Left renal pelvis (tissue), 4 donors: ENCODE results near the gene DPPA4. TPM values are rescaled to one million over a fixed set of nuclear protein-coding genes. Genes with fewer than 3 reads are reported as not detected.
"Not testable (repeated sequence)": the region's sequence is repeated elsewhere in the genome, so short reads cannot be mapped to it uniquely, and the experiment has no call there.

ENCODE experiments used
- DNase-seq, 4 donors: peaks; one replicate each; pipeline ENCODE4 v3.0.0-alpha.2; 2013; ENCODE audit warnings: low read depth in 4 of 4, low spot score in 3 of 4
- polyA plus RNA-seq, 4 donors: library from polyadenylated mRNA; unstranded; fragments of 120-200 nt; gene quantifications; one replicate each; pipeline ENCODE4 v1.2.1, GENCODE V29; 2013; ENCODE audit not compliant: insufficient read length in 4 of 4

DPPA4 gene, protein sequence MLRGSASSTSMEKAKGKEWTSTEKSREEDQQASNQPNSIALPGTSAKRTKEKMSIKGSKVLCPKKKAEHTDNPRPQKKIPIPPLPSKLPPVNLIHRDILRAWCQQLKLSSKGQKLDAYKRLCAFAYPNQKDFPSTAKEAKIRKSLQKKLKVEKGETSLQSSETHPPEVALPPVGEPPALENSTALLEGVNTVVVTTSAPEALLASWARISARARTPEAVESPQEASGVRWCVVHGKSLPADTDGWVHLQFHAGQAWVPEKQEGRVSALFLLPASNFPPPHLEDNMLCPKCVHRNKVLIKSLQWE
- 10 to 100 TPM in 1 of 4 donors, 1 to 10 TPM in 3; 3.6 to 12.3 (median 5.3) TPM for polyA plus RNA-seq

DNA sequence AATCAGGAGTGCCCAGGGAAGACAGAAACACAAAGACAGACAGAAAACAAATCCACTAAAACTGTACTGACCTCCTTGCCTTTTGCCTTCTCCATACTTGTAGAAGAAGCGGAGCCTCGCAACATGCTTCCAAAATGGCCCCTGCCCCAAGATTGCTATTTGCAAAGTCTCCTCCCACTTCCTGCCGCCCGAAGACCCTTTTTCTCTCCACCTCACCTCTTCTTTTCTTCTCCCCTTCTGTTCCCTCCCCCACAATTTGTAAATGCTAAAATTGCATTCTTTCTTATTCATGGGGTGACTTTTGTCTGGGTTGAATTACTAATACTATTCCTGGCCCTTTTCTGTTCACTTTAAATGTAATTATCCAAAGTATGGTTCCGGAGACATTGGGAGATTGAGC, at the start of gene DPPA4:
TSS of gene DPPA4 (minus strand) at position 154 of the 400 bp plus-strand sequence. CDS start at position 125, 29 bp downstream.
- DNase-seq: no peak

DNA sequence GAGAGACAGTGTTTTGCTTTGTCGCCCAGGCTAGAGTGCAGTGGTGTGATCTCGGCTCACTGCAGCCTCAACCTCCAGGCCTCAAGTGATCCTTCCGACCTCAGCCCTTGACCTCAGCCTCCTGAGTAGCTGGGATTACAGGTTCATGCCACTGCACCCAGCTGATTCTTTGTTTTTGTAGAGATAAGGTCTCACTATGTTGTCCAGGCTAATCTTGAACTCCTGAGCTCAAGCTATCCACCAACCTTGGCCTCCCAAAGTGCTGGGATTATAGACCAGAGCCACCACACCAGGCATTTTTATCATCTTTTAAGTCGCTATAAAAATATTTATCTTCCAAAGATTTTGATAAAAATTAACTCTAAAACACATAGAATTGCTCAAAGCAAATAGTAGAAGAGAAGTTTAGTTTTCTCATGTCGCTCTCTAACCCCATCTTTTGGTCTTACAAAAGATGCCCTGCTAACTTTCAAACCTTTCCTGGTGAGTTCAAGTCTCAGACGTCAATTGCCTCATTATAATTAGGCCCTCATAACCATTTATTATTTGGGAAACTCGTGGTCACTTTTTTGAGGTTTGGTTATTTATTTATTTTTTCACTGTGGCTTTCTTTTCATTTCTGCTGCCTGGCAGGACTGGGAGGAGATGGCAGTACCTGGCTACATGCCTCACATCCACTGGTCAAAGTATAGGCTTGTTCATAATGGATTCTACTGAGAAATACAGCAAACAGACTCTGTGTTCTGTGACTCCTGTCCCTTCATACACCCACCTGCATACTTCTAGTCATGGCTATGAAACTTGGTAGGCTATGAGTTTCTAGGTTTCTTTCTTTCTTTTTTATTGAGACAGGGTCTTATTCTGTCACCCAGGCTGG, 48.3 kb upstream of the DPPA4 start:
- DNase-seq: no peak

DNA sequence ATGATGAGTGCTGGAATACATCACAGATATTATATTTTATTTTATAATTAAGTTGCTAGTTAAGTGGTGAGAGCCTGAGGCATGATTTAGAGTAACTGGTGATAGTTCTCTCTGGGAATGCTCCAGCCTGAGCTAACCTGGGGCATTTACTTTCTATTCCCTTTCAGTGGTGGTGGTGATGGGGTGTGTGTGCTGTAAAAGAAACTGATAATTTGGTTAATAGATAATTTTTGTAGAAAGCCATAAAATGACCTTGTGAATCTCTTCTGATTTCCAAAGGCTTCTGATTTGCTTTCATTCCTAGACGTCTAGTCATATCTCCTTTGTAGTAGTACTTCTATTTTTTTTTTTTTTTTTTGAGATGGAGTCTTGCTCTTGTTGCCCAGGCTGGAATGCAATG, 46.8 kb upstream of the DPPA4 start:
- no peak for DNase-seq

DNA sequence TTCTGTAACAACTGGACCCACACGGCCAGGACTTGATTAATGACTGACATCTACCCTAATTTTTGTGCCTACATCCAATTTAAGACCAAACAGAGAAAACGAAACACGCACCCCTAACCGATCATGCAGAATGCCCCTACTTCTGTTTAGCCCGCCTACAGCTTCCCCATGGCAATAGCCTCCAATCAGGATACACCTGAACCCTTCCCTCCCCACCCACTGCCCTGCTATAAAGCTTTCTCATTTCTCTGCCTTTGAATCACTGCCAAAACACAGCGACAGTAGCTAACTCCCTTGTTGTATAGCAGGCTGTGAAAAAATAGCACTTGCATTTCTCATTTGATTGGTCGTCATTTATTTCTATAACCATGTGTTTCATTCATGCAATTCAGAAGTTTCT, 45.2 kb upstream of the DPPA4 start:
- DNase-seq: peak in 1 of 4 donors; percentile 15

DNA sequence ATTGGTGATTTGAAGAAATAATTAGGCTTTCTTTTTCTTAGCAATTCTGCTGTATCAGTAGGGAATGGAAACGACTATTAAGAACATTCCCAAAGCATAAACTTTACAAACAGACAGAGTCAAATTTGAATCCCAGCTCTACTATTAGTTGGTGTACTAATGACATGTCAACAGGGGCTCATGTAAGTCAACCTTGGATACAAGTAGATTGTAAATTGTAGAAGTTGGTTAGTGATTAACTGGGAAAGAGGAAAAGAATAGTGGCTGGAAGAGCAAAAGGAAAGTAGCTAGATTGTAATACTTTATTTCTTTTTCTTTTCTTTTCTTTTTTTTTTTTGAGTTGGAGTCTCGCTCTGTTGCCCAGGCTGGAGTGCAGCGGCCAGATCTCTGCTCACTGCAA, 38.6 kb upstream of the DPPA4 start:
- DNase-seq: no peak

DNA sequence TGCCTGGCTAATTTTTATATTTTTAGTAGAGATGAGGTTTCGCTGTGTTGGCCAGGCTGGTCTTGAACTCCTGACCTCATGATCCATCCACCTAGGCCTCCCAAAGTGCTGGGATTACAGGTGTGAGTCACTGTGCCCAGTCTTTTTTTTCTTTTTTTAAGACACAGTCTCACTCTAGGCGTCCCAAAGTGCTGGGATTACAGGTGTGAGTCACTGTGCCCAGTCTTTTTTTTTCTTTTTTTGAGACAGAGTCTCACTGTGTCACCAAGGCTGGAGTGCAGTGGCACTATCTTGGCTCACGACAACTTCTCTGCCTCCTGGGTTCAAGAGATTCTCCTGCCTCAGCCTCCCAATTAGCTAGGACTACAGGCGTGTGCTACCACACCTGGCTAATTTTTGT, 37.1 kb upstream of the DPPA4 start:
- not testable (repeated sequence) for DNase-seq

DNA sequence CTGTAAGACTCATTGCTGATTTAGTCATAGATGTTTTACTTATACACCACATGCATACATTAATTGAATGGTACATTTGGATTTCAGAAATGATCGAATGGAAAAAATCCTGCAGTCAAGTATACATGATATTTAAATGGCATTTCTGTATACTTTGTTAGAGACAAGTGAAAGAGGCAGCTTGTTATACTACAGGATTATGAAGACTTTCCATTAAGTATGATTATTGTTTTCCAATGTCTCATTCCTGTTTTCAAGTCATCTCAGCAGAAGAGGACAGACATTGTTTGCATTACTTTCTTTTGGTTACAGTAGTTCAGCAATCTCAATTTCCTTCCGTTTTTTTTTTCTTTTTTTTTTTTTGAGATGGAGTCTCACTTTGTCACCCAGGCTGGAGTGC, 36.6 kb upstream of the DPPA4 start:
- DNase-seq: no peak

DNA sequence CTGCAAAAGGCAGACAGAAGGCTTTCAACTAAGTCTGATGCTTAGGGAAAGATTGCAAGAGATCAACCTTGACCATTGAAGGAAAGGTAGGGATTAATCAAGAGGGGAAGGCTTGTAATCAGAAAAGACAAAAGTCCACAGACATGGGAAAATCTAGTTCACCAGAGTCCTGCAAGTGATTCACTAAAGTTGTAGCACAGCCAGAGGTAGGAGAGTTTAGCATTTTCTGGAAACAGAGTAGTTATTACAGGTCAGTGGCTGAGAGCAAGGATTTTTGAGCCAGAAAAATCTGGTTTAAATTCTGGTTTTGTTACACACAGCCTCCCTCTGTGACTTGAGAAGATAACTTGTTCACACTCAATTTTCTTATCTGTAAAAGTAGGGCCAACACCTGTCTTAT, 35.3 kb upstream of the DPPA4 start:
- no peak for DNase-seq

DNA sequence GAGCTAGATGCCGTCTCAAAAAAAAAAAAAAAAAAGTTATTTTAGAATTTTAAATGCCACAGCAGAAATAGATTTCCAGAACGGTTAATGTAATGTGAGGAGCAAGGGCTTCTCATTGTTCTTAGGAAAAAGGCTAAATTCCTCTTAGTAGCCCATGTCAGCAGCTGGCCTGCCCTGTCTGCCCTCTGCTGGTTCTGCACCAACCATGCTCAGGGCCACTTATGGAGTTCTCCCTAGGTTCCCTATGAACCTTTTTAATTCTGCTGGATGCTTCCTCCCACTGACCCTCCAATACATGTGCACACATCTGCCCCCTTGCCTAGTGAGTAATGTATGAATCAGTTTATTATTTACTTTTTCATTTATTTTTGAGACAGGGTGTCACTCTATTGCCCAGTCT, 32.2 kb upstream of the DPPA4 start:
- DNase-seq: no peak

DNA sequence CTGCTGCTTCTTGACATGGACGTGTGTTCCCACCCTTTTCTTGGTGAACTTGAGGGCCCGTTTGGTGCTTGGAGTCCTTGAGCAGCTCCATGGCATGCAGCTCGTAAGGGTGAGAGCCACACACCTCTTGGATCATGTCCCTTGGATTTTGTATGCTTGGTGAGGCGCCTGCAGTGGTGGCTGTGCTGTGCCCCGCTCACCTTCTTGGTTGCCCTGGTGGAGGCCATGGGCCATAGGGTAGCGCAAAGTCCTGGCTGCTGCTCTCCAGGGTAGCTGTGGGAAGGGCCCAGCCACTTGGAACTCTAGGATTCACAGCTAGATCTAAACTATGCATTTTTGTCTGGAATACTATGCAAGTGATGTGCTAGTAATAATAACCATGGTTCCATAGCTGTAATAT, 26.7 kb upstream of the DPPA4 start:
- no peak for DNase-seq

DNA sequence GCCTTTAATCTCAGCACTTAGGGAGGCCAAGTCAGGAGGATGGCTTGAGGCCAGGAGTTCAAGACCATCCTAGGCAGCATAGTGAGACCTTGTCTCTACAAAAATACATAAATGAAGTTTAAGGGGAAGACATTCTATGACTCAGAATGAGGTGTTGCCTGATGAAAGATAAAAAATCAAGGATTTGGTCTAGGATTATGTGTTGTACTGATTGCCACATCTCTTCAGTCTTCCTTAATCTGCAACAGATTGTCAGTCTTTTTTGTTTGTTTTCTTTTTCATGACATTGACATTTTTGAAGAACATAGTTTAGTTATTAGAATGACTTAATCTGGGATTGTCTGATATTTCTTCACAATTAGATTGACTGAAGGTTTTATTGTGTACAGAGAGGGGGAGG, 26.3 kb upstream of the DPPA4 start:
- no peak for DNase-seq

DNA sequence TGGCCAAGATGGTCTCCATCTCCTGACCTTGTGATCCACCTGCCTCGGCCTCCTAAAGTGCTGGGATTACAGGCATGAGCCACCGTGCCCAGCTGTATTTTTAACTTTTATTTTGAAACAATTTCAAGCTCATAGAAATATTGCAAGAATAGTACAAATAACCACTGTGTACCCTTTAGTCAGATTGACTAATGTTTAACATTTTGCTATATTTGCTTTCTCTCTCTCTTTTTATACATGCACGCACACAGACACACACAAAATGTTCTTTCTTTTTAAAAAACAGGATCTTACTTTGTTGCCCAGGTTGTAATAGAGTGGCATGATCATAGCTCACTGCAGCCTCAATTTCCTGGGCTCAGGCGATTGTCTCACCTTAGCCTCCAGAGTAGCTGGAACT, 25.5 kb upstream of the DPPA4 start:
- DNase-seq: no peak

DNA sequence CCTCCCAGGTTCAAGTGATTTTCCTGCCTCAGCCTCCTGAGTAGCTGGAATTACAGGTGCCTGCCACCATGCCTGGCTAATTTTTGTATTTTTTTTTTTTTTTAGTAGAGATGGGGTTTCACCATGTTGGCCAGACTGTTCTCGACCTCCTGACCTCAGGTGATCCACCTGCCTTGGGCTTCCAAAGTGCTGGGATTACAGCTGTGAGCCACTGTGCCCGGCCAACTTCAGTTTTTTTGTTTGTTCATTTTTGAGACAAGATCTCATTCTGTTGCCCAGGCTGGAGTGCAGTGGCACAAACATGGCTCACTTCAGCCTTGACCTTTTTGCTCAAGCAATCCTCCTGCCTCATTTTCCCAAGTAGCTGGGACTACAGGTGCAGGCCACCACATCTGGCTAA, 21.5 kb upstream of the DPPA4 start:
- not testable (repeated sequence) for DNase-seq

DNA sequence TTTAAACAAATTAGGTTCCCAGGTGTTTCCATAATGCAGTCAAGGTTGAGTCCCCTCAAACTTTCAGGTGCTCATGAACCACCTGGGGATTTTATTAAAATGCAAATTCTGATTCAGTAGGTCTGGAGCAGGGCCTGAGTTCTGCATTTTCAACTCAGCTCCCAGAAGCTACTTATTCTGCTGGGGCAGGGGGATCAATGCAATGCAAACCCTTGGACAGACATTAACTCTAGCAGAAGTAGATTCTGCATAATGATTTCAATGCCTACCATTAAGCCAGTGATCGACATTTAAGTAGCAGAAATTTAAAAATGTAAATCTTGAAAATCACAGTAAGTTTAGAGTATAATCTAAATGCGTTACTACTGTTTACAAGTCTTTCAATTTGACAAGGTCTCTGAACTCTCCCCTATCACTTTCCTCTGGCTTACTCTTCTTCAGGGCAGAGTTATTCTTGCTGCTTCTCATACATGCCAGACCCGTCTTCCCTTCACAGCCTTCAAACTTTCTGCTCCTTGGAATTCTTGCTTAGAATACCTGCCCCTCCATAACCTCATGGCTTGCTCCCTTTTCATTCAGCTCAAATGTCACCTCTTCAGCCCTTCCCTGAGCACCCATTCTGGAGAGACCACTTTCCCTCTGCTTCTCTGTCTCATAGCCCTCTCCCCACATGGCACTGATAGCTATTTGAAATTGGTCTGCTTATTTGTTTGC, 19.3 kb upstream of the DPPA4 start:
- no peak for DNase-seq

DNA sequence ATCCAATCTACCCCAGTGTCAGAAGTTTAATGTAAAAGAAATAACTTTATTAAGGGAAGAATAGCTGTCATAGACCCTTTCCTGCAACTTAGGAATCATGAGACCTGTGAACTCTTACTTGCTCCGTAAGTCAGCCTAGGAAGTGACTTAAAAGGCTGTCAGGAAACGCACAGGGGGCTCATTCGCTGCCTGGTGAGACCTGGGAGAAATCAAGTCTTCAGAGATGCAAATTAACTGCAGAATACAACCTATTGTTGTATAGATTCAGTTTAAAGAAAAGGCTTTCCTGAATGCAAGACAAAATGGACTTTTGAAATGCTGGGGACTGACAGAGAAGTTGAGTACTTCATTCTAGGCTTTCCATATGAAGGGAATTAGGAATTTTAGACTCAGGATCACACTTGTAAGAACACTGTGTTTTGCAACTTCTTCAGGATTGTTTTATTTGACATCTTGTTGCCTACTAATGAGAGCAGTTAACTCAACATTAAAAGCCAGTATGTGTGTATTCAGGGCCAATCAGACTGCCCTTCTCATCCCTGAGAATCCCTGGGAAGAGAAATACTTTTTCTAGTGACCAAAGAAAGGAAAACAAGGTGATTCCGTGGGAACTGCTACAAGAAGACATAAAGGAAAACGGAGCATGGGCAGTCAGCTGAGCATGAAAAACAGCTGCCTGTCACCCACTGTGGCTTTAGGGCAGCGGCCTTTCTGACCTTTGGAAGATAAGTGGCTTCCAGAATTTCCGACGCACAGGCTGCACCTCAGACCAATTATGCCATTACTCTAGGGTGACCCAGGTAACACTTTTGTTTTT, 18.5 kb upstream of the DPPA4 start:
- no peak for DNase-seq

DNA sequence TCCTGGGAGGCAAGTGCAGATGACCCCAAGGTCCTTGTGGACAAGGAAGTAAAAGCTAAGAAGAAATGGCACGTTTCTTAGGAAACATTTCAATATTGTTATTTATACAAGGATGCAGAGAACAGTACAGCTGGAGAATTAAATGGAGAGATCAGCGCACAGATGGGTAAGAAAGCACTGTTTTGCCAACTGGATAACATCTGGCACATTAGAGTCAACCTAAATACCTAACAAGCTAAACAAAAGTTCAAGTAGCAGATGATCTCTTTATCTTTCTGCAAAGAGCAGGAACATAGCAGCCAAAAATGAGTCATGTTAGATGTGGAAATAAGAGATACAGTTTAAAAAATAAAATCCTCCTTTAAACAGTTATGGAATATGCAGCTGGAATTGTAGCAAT, 15.7 kb upstream of the DPPA4 start:
- DNase-seq: no peak

DNA sequence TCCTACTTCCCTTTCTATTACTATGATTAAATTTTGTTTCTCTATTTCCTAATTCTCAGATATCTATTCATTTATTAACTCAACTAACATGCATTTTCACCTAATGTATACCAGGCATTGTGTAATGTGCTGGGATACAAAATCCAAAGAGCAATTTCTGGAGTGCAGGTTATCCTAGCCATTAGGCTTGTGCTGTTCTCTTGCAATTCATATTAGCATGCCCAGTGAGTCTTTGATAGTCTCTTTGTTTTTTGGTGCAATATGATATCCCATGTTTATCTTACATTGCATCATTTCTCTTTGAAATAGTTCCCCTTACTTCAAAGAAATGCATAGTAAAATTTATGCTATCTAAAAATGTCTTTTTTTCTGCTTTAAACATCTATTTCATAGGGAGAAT, 13.9 kb upstream of the DPPA4 start:
- no peak for DNase-seq

DNA sequence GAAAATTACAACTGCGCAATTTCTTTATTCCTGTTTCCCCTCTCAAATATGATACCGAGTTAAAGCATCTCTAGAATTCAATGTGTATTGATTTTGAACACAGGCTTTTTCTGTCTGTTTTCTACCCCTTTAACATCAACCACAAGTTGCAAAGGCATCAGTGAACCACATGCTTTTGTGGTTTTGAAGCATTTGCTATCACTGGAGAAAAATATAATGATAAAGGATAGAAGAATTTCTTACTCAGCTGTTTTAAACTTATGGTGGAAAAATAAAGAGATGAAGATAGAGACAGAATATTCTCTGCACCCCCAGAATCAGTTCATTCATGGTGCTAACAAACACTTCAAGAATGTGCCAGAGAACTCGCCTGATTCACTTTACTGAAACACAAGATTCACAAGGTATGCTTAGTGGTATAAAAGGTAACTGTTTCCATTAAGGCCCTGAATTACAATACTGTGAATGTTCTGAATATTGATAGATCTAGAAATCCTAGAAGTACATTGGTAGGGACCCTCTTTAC, 9.5 kb upstream of the DPPA4 start:
- DNase-seq: no peak

DNA sequence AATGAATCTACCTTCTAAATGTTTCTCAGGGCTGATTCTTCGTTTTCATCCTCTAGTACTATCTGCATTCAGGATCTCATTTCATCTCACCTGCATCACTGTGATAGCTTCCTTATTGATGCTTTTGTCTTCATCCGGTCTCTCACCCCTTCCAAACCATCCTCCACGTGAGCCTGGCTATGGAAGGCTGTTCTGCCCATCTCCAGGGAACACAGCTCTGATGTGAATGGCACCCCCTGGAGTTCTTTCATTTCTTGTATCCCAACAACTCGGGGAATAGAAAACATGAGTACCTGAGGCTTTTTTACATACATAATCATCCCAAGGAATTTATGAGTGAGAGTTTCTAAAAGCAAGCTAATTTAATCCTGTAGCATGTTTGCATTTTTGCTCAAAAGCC, 8.8 kb upstream of the DPPA4 start:
- no peak for DNase-seq
